ENCODE results near the gene SAMD1.

The SAMD1 gene

DNA sequence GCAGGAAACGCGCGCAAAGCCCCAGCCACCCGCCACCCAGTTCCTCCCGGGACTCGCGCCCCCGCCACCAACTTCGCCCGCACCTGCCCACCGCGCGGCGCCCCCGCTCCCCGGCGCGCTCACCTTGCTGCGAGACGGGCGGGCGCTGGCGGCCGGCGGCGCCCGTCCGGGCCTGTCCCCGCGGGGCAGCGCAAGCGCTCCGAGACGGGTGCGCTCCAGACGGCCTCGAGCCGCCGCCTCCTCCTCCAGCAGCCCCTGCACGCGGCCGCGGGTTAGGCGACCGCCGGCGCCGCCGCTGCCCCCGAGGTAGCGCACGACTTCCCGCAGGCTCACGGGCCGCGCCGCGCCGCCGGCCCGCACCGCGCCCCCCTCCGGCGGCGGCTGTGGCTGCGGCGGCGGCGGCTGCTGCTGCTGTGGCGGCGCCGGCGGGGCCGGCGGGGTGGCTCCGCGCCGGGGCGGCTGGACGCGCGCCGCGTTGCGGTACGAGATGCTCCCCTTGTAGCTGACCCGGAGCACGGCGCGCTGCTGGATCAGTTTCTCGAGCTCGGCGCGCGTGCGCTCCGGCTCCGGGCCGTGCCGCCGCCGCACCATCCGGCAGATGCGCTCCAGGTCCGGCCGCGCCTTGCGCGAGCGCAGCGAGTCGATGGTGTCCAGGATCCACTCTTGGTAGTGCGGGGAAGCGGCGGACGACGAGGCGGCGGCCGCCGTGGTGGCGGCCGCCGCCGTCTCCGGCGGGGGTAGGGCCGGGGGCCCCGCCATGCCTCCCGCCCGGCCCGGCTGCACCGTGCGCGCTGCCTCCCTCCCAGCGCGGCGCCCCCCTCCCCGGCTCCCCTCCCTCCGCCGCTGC is 666 bp downstream of the SAMD1 start:
- peak overlapping the region; percentile 64 for H3K14ac ChIP-seq (ENCODE audit: low read length)
- peaks cover 4% of the 10 kb centered on the region for H3K79me1 ChIP-seq (ENCODE audit: low read depth, low read length)
- H3K4me1 ChIP-seq (ENCODE audit: control insufficient read depth in 2 of 2, insufficient read depth in 1 of 2, low read depth in 1 of 2, low read length in 2 of 2), result peaks cover 3 to 4% of the 10 kb centered on the region in 2 donors
- H3K18ac ChIP-seq (ENCODE audit: low read length), result peak overlapping the region; percentile 96
- H2AFZ ChIP-seq (ENCODE audit: low read length), result peak overlapping the region; percentile 81
- H3K36me3 ChIP-seq (replicated peaks in 1 of 2; ENCODE audit: control insufficient read depth in 2 of 2, insufficient read depth in 2 of 2, low read length in 2 of 2), result peaks cover 14 to 37% of the 10 kb centered on the region in 2 donors
- H2BK15ac ChIP-seq (ENCODE audit: low read length), result peak overlapping the region; percentile 51
- H2BK5ac ChIP-seq (ENCODE audit: low read length), result no peak overlapping the region
- H2AK5ac ChIP-seq (ENCODE audit: low read depth, low read length), result no peak overlapping the region
- DNase-seq (ENCODE audit: low spot score), result peak; percentile 61
- H3K9me3 ChIP-seq (replicated peaks in 1 of 2; ENCODE audit: control insufficient read depth in 2 of 2, insufficient read depth in 1 of 2, low read depth in 1 of 2, low read length in 2 of 2), result peaks cover 11% of the 10 kb centered on the region in 2 donors
- peak overlapping the region; percentile 83 to 98 for H3K4me3 ChIP-seq (ENCODE audit: low read length in 2 of 2)
- H2BK12ac ChIP-seq (ENCODE audit: low read length), result no peak overlapping the region
- H3K27me3 ChIP-seq (ENCODE audit: control insufficient read depth in 3 of 3, insufficient read depth in 3 of 3, low read depth in 1 of 3, low read length in 3 of 3), result peaks cover 0 to 4% (median 0%) of the 10 kb centered on the region in 3 experiments
- peak overlapping the region; percentile 75 for H3K23ac ChIP-seq (ENCODE audit: low read depth, low read length, poor library complexity)
- no peak overlapping the region for H3K4ac ChIP-seq (ENCODE audit: low read length)
- peak overlapping the region; percentile 61 for H3K4me2 ChIP-seq (ENCODE audit: insufficient read depth, low read length, poor library complexity, severe bottlenecking)
- H4K8ac ChIP-seq (ENCODE audit: low read depth, low read length), result no peak overlapping the region
- no peak overlapping the region for H2BK120ac ChIP-seq (ENCODE audit: low read depth, low read length)
- no peak overlapping the region for H4K91ac ChIP-seq (ENCODE audit: low read depth, low read length, poor library complexity)
- H3K9ac ChIP-seq (ENCODE audit: low read depth, low read length, poor library complexity), result peak overlapping the region; percentile 96
- H3K27ac ChIP-seq (replicated peaks; ENCODE audit: low read length), result peak overlapping the region; percentile 82
- WGBS, 2 donors (ENCODE audit: extremely low coverage in 2 of 2, insufficient read length in 2 of 2, insufficient replicate concordance in 1 of 2), result no CpG with 5 or more reads among the region's 142 CpGs

DNA sequence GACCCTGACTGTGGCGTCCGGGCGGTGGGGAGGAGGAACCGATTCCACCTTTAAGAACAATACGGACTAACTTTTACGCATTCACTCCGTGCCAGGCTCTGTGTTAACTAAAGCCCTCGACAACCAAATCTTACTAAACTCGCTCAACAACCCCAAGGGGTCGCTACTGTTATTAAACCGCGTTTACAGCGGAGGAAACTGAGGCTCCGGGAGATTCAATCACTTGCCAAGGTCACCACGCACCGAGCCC is 1.2 kb downstream of the SAMD1 start:
- Histone ChIP-seq H3K27ac (replicated peaks; ENCODE audit: low read length) (no peak overlapping the region), H2AK5ac (ENCODE audit: low read depth, low read length) (no peak overlapping the region), H3K4me3 (ENCODE audit: low read length in 2 of 2) (peak overlapping the region; percentile 83 to 98), H2AFZ (ENCODE audit: low read length) (peak overlapping the region; percentile 61), H3K9me3 (replicated peaks in 1 of 2; ENCODE audit: control insufficient read depth in 2 of 2, insufficient read depth in 1 of 2, low read depth in 1 of 2, low read length in 2 of 2) (peaks cover 11% of the 10 kb centered on the region in 2 donors), H4K8ac (ENCODE audit: low read depth, low read length) (no peak overlapping the region), H3K14ac (ENCODE audit: low read length) (no peak overlapping the region), H2BK5ac (ENCODE audit: low read length) (no peak overlapping the region), H4K91ac (ENCODE audit: low read depth, low read length, poor library complexity) (no peak overlapping the region), H2BK120ac (ENCODE audit: low read depth, low read length) (no peak overlapping the region), H3K36me3 (replicated peaks in 1 of 2; ENCODE audit: control insufficient read depth in 2 of 2, insufficient read depth in 2 of 2, low read length in 2 of 2) (peaks cover 14 to 34% of the 10 kb centered on the region in 2 donors), H3K4ac (ENCODE audit: low read length) (no peak overlapping the region), H3K18ac (ENCODE audit: low read length) (no peak overlapping the region), H3K79me1 (ENCODE audit: low read depth, low read length) (peaks cover 4% of the 10 kb centered on the region), H3K27me3 (ENCODE audit: control insufficient read depth in 3 of 3, insufficient read depth in 3 of 3, low read depth in 1 of 3, low read length in 3 of 3) (peaks cover 0 to 4% (median 0%) of the 10 kb centered on the region in 3 experiments), H2BK12ac (ENCODE audit: low read length) (no peak overlapping the region), H3K23ac (ENCODE audit: low read depth, low read length, poor library complexity) (no peak overlapping the region), H2BK15ac (ENCODE audit: low read length) (no peak overlapping the region), H3K4me1 (ENCODE audit: control insufficient read depth in 2 of 2, insufficient read depth in 1 of 2, low read depth in 1 of 2, low read length in 2 of 2) (peaks cover 3 to 4% of the 10 kb centered on the region in 2 donors), H3K4me2 (ENCODE audit: insufficient read depth, low read length, poor library complexity, severe bottlenecking) (peak overlapping the region; percentile 61), H3K9ac (ENCODE audit: low read depth, low read length, poor library complexity) (peak overlapping the region; percentile 72)
- no peak for DNase-seq (ENCODE audit: low spot score)
- no CpG with 5 or more reads among the region's 16 CpGs for WGBS, 2 donors (ENCODE audit: extremely low coverage in 2 of 2, insufficient read length in 2 of 2, insufficient replicate concordance in 1 of 2)

DNA sequence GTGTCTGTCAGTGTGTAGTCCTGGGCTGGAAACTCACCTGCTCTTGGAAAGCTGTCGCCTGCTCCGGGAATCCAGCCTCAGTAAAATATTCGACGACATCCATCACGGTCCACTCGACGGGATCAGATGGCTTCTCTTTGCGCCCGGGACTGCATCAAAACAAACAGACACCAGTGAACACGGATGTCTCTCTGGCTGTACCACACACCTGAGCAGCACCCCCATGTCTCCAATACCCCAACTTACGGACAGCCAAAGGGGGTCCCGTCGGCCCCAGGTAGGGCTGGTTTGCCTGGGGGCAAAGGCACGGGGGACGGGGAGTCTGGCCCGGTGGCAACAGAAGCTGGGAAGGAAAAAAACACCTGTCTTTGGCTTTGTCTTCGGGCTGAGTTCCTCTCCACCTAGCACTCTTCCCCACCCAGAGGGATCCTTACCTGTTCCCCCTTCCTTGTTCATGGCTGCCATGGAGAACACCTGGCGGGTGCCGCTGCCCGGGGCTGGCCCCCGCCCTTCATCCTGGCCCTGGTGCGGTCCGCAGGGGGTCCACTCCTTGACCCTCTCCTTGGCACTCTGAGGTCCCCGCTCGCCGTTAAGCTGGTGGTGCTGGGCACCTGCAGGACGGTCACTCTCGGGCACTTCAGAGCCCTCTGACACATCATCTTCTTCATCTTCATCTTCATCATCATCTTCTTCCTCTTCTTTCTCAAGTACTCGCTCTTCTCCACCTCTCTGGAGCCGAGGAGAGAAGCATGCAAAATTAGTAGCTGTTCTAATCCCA is 1.7 kb downstream of the SAMD1 start:
- Histone ChIP-seq H3K9me3 (replicated peaks in 1 of 2; ENCODE audit: control insufficient read depth in 2 of 2, insufficient read depth in 1 of 2, low read depth in 1 of 2, low read length in 2 of 2) (peaks cover 9 to 11% of the 10 kb centered on the region in 2 donors), H3K4me1 (ENCODE audit: control insufficient read depth in 2 of 2, insufficient read depth in 1 of 2, low read depth in 1 of 2, low read length in 2 of 2) (peaks cover 3 to 4% of the 10 kb centered on the region in 2 donors), H3K27me3 (ENCODE audit: control insufficient read depth in 3 of 3, insufficient read depth in 3 of 3, low read depth in 1 of 3, low read length in 3 of 3) (peaks cover 0 to 4% (median 0%) of the 10 kb centered on the region in 3 experiments), H4K8ac (ENCODE audit: low read depth, low read length) (no peak overlapping the region), H2BK5ac (ENCODE audit: low read length) (peak overlapping the region; percentile 4), H3K4ac (ENCODE audit: low read length) (no peak overlapping the region), H3K79me1 (ENCODE audit: low read depth, low read length) (peaks cover 4% of the 10 kb centered on the region), H3K4me3 (ENCODE audit: low read length in 2 of 2) (peak overlapping the region; percentile 83 to 98), H3K14ac (ENCODE audit: low read length) (no peak overlapping the region), H3K36me3 (replicated peaks in 1 of 2; ENCODE audit: control insufficient read depth in 2 of 2, insufficient read depth in 2 of 2, low read length in 2 of 2) (peaks cover 14 to 34% of the 10 kb centered on the region in 2 donors), H3K18ac (ENCODE audit: low read length) (no peak overlapping the region), H3K27ac (replicated peaks; ENCODE audit: low read length) (no peak overlapping the region), H2AFZ (ENCODE audit: low read length) (no peak overlapping the region), H2BK12ac (ENCODE audit: low read length) (no peak overlapping the region), H4K91ac (ENCODE audit: low read depth, low read length, poor library complexity) (peak overlapping the region; percentile 56), H3K9ac (ENCODE audit: low read depth, low read length, poor library complexity) (no peak overlapping the region), H2AK5ac (ENCODE audit: low read depth, low read length) (peak overlapping the region; percentile 24), H3K23ac (ENCODE audit: low read depth, low read length, poor library complexity) (peak overlapping the region; percentile 27), H2BK120ac (ENCODE audit: low read depth, low read length) (no peak overlapping the region), H3K4me2 (ENCODE audit: insufficient read depth, low read length, poor library complexity, severe bottlenecking) (peak overlapping the region; percentile 61), H2BK15ac (ENCODE audit: low read length) (no peak overlapping the region)
- no CpG with 5 or more reads among the region's 30 CpGs for WGBS, 2 donors (ENCODE audit: extremely low coverage in 2 of 2, insufficient read length in 2 of 2, insufficient replicate concordance in 1 of 2)
- DNase-seq (ENCODE audit: low spot score), result no peak

DNA sequence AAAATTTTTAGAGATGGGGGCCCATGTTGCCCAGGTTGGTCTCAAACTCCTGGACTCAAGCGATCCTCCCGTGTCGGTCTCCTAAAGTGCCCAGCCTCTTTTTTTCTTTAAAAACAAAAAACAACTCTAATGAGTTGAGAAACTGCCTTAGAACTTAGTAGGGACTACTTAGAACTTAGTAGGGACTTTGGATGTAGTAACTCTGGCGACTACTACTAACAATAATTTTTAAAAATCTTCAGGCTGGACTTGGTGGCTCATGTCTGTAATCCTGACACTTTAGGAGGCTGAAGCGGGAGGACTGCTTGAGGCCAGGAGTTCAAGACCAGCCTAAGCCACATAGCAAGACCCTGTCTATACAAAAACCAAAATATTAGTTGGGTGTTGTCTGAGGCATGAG is 4.5 kb downstream of the SAMD1 start:
- Histone ChIP-seq H3K4ac (ENCODE audit: low read length) (no peak overlapping the region), H3K14ac (ENCODE audit: low read length) (no peak overlapping the region), H2BK120ac (ENCODE audit: low read depth, low read length) (no peak overlapping the region), H2BK12ac (ENCODE audit: low read length) (no peak overlapping the region), H2AFZ (ENCODE audit: low read length) (no peak overlapping the region), H3K18ac (ENCODE audit: low read length) (no peak overlapping the region), H2BK15ac (ENCODE audit: low read length) (no peak overlapping the region), H2BK5ac (ENCODE audit: low read length) (no peak overlapping the region), H3K27me3 (ENCODE audit: control insufficient read depth in 3 of 3, insufficient read depth in 3 of 3, low read depth in 1 of 3, low read length in 3 of 3) (peaks cover 0 to 4% (median 0%) of the 10 kb centered on the region in 3 experiments), H3K79me1 (ENCODE audit: low read depth, low read length) (peaks cover 4% of the 10 kb centered on the region), H3K36me3 (replicated peaks in 1 of 2; ENCODE audit: control insufficient read depth in 2 of 2, insufficient read depth in 2 of 2, low read length in 2 of 2) (peaks cover 14 to 28% of the 10 kb centered on the region in 2 donors), H3K4me1 (ENCODE audit: control insufficient read depth in 2 of 2, insufficient read depth in 1 of 2, low read depth in 1 of 2, low read length in 2 of 2) (peaks cover 0 to 8% of the 10 kb centered on the region in 2 donors), H3K9me3 (replicated peaks in 1 of 2; ENCODE audit: control insufficient read depth in 2 of 2, insufficient read depth in 1 of 2, low read depth in 1 of 2, low read length in 2 of 2) (peaks cover 0 to 4% of the 10 kb centered on the region in 2 donors), H4K8ac (ENCODE audit: low read depth, low read length) (no peak overlapping the region), H3K27ac (replicated peaks; ENCODE audit: low read length) (no peak overlapping the region), H2AK5ac (ENCODE audit: low read depth, low read length) (no peak overlapping the region), H3K4me2 (ENCODE audit: insufficient read depth, low read length, poor library complexity, severe bottlenecking) (no peak overlapping the region), H3K4me3 (ENCODE audit: low read length in 2 of 2) (no peak overlapping the region), H4K91ac (ENCODE audit: low read depth, low read length, poor library complexity) (no peak overlapping the region), H3K23ac (ENCODE audit: low read depth, low read length, poor library complexity) (no peak overlapping the region), H3K9ac (ENCODE audit: low read depth, low read length, poor library complexity) (no peak overlapping the region)
- DNase-seq (ENCODE audit: low spot score), result no peak
- no CpG with 5 or more reads among the region's 5 CpGs for WGBS, 2 donors (ENCODE audit: extremely low coverage in 2 of 2, insufficient read length in 2 of 2, insufficient replicate concordance in 1 of 2)
